ENCODE results near the gene COPRS. TPM values are rescaled to one million over a fixed set of nuclear protein-coding genes. Genes with fewer than 3 reads are reported as not detected.

Gene COPRS
- total and polyA plus RNA-seq, 2 of the 4 experiments (the other 2 are of a cell fraction): 95.3 to 123 TPM

DNA sequence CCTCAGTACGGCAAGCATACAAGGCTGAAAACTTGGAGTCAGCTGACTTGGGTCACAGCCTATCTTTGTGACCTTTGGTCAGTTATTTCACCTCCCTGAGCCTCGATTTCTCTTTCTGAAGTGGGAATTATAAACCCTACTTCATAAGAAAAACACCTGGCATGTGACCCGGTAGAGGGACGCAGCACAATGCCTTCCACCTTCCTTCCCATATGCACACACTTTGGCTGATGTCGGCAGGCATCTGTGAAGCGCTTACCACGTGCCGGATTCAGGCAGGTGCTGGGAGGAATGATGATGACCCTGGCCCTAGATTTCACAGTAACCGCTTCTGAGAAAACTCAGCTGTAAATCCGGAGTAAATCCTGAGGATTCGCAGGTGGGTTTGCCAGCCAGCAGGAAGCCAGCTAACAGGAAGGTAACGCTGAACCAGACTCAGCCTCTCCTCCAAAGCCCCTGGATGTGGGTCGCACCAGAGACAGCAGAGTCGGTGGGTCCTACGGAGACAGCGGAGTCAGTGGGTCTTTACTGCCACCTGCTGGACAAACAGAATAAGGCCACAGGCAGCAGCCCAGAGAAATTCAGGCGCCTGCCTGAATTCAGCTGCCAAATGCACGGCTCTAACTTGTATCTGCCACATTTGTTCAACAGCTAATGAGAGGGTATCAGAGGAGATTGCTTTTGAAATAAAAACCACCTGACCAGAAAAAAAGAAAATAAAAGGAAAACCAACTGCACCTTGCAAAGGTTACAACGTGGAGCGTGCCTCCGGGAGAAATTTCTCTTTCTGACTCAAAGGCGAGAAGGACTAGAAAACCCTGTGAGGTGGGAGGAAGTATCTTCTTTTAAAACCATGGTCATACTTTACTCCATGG, 16.6 kb downstream of the COPRS start:
- POLR2A ChIA-PET (ENCODE audit: unreplicated experiment): no interaction called here
- 7% methylated on average over 6 of the region's 22 CpGs; no CpG with 5 or more reads in 1 of the 2 experiments for WGBS, 2 experiments (ENCODE audit: extremely low coverage in 2 of 2, insufficient read length in 1 of 2)
- ATAC-seq (ENCODE audit: low read depth): peak; percentile 94
- 0 out of 2 replicates have a peak, but pooled peaks have one; percentile 13 for TF ChIP-seq USF2 (IDR thresholded peaks at IDR 0.05; ENCODE audit: low read depth, low read length)
- TF ChIP-seq MAZ (IDR thresholded peaks at IDR 0.05; ENCODE audit: borderline replicate concordance, low read depth, low read length): peak; percentile 22; the same call in 1 of the 2 replicates
- no peak for TF ChIP-seq BHLHE40 (IDR thresholded peaks at IDR 0.05; ENCODE audit: low read depth, low read length)
- TF ChIP-seq MAFK (IDR thresholded peaks at IDR 0.05; ENCODE audit: low read depth, low read length): no peak
- TF ChIP-seq CTCF (conservative IDR thresholded peaks at IDR 0.05; ENCODE audit: low read depth, low read length): peak; percentile 95
- no peak for TF ChIP-seq RCOR1 (IDR thresholded peaks at IDR 0.05; ENCODE audit: insufficient replicate concordance, low read length)
- no peak for TF ChIP-seq CEBPB (IDR thresholded peaks at IDR 0.05; ENCODE audit: low read depth, low read length)
- peak; percentile 98 for TF ChIP-seq RAD21 (IDR thresholded peaks at IDR 0.05; ENCODE audit: low read length)
- no peak for TF ChIP-seq ELK1 (IDR thresholded peaks at IDR 0.05; ENCODE audit: borderline replicate concordance, low read depth, low read length)
- no peak for TF ChIP-seq NFE2L2 (IDR thresholded peaks at IDR 0.05; ENCODE audit: low read depth, low read length)
- TF ChIP-seq POLR2A (IDR thresholded peaks at IDR 0.05; ENCODE audit: low read depth, low read length): peak; percentile 61; the same call in 1 of the 2 replicates
- no peak for TF ChIP-seq MXI1 (IDR thresholded peaks at IDR 0.05; ENCODE audit: borderline replicate concordance, low read depth, low read length)

More for the DNA sequence above, 16.6 kb downstream of the COPRS start:
- BruUV-seq (replicated peaks): no TSS peak
- peak overlapping the region; percentile 88 for H2BK20ac ChIP-seq (ENCODE audit: low read depth, low read length)
- H3K36me3 ChIP-seq (ENCODE audit: control insufficient read depth, insufficient read depth, low read length): no peaks in the 10 kb centered on the region
- no peaks in the 10 kb centered on the region for H3K27me3 ChIP-seq (ENCODE audit: control insufficient read depth, insufficient read depth, low read length)
- peak; percentile 77 for DNase-seq
- H2BK15ac ChIP-seq (ENCODE audit: low read depth, low read length): peak overlapping the region; percentile 4; the same call in 1 of the 3 replicates
- no peak overlapping the region for H3K56ac ChIP-seq (ENCODE audit: extremely low read depth, insufficient read depth, low read length)
- peak overlapping the region; percentile 34; the same call in 1 of the 2 replicates for H3K18ac ChIP-seq (ENCODE audit: low read depth, low read length)
- peak overlapping the region; percentile 97 for H2BK120ac ChIP-seq (ENCODE audit: low read depth, low read length)
- H3K9ac ChIP-seq (ENCODE audit: low read depth, low read length): no peak overlapping the region
- peak overlapping the region; percentile 61 for H4K91ac ChIP-seq (ENCODE audit: insufficient read depth, low read depth, low read length)
- H3K14ac ChIP-seq (replicated peaks; ENCODE audit: low read depth, low read length): peak overlapping the region; percentile 17
- dilution Hi-C loops (cut with HindIII; ENCODE audit: low sequenced_read_pairs, unreplicated experiment): no loop called here
- peak overlapping the region in 1 of 2 experiments; percentile 90; a peak in 2 of 4 replicates for H4K8ac ChIP-seq (ENCODE audit: low read depth in 2 of 2, low read length in 2 of 2)
- H3K4me2 ChIP-seq (ENCODE audit: low read depth, low read length): peak overlapping the region; percentile 50
- no peak overlapping the region; the same call in 1 of the 2 replicates for H3K4me3 ChIP-seq (ENCODE audit: insufficient read depth, low read depth, low read length)
- H3K27ac ChIP-seq (ENCODE audit: insufficient read depth, low read length): no peak overlapping the region; the same call in 1 of the 2 replicates
- peak overlapping the region; percentile 97 for H2AK5ac ChIP-seq (ENCODE audit: low read depth, low read length)
- no peaks in the 10 kb centered on the region for H4K20me1 ChIP-seq (ENCODE audit: insufficient read depth, low read length)
- peak overlapping the region; percentile 78 for H3K4ac ChIP-seq (ENCODE audit: low read depth, low read length)
- H2AFZ ChIP-seq (replicated peaks; ENCODE audit: low read length, poor library complexity): peak overlapping the region; percentile 88
- intact Hi-C loops (cut with micrococcal nuclease): loop anchor here (1.0 to 2.0 kb wide), 5 partner anchors 146 to 453 kb away; no protein-coding TSS in a partner anchor
- peak overlapping the region; percentile 48 for H2BK5ac ChIP-seq (ENCODE audit: low read depth, low read length, poor library complexity, severe bottlenecking)
- H3K79me1 ChIP-seq (ENCODE audit: low read depth in 1 of 2, low read length in 2 of 2): no peaks in the 10 kb centered on the region
- H3K23ac ChIP-seq (ENCODE audit: low read depth, low read length): peak overlapping the region; percentile 12; the same call in 1 of the 2 replicates
- H3K9me3 ChIP-seq (ENCODE audit: control insufficient read depth, insufficient read depth, low read length): no peaks in the 10 kb centered on the region
- in situ Hi-C loops (cut with MboI; ENCODE audit: low sequenced_read_pairs): loop anchor here (5.0 kb wide), 1 partner anchor 400 kb away; no protein-coding TSS in a partner anchor
- H3K9me1 ChIP-seq (ENCODE audit: insufficient read depth, low read length): 0 out of 2 replicates have a peak, but pooled peaks cover 6% of the 10 kb centered on the region
- H3K4me1 ChIP-seq (ENCODE audit: control insufficient read depth, insufficient read depth, low read length): peaks cover 12% of the 10 kb centered on the region
- H4K5ac ChIP-seq (ENCODE audit: low read depth, low read length): peak overlapping the region; percentile 18
- CTCF ChIA-PET: interaction anchor here (0.6 to 3.0 kb wide), 21 partner anchors 11 to 453 kb away, joined by 3 to 21 read pairs (median 3); no protein-coding TSS in a partner anchor
- H2AK9ac ChIP-seq (replicated peaks; ENCODE audit: low read depth, low read length, poor library complexity): peak overlapping the region; percentile 68
